ENCODE results near the gene FAF1. TPM values are rescaled to one million over a fixed set of nuclear protein-coding genes. Genes with fewer than 3 reads are reported as not detected.

FAF1 gene
- total and polyA plus RNA-seq, 9 of the 15 experiments (the other 6 are each of a cell fraction or from before 2014, with no cell fraction given): 48.7 to 225 (median 118) TPM

DNA sequence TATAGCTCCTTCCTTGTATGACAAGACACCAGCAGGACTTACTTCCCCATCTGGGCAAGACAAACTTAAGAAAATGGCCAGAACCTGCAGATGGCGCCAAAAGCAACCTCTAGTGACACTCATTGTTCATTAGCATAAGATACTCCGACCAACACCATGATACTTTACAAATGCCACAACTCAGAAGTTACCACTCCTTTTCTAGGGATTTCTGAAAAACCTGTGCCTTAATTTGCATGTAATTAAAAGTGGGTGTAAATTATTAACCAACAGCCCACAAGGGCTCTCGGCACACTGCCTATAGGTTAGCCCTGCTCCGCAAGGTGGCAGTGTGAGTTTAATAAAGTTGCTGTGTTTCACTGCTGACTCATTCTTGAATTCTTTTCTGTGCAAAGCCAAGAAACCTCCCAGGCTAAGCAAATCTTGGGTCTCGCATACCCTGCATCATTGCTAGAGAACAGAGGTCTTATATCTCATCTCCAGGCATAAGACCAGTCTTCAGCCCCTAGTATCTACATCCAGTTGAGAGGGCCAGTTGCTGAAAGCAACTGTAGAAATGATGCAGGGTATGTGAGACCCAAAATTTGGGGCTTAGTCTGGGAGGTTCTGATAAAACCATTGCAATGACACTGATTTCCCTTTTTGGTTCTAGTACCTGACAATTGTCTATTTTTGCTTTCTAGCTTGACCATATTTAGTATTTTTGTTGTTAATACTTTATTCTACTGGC is 86.4 kb downstream of the FAF1 start (continued):
- TF ChIP-seq, protein P1, sequence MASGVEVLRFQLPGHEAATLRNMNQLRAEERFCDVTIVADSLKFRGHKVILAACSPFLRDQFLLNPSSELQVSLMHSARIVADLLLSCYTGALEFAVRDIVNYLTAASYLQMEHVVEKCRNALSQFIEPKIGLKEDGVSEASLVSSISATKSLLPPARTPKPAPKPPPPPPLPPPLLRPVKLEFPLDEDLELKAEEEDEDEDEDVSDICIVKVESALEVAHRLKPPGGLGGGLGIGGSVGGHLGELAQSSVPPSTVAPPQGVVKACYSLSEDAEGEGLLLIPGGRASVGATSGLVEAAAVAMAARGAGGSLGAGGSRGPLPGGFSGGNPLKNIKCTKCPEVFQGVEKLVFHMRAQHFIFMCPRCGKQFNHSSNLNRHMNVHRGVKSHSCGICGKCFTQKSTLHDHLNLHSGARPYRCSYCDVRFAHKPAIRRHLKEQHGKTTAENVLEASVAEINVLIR (CRISPR knock-in tag; IDR thresholded peaks at IDR 0.05): no peak
- TF ChIP-seq ZFX (CRISPR knock-in tag; IDR thresholded peaks at IDR 0.05) (no peak), RFX1 (IDR thresholded peaks at IDR 0.05) (no peak), KLF1 (tag; IDR thresholded peaks at IDR 0.05) (no peak), L3MBTL2 (IDR thresholded peaks at IDR 0.05) (peak; percentile 55), ZNF644 (tag; IDR thresholded peaks at IDR 0.05; ENCODE audit: low read depth) (no peak), PML (IDR thresholded peaks at IDR 0.05; ENCODE audit: low read length) (no peak), HDAC3 (IDR thresholded peaks at IDR 0.05; ENCODE audit: borderline replicate concordance, partially characterized antibody) (peak; percentile 59), SIN3A (IDR thresholded peaks at IDR 0.05; ENCODE audit: borderline replicate concordance in 2 of 2, control insufficient read depth in 1 of 2, low read depth in 2 of 2, low read length in 2 of 2) (no peak), HNRNPLL (IDR thresholded peaks at IDR 0.05; ENCODE audit: low read depth, low read length, poor library complexity, severe bottlenecking) (no peak), SLC30A9 (CRISPR knock-in tag; IDR thresholded peaks at IDR 0.05) (no peak), YY1 (IDR thresholded peaks at IDR 0.05; ENCODE audit: borderline replicate concordance in 1 of 3, control insufficient read depth in 1 of 3, extremely low read depth in 1 of 3, insufficient read depth in 3 of 3, insufficient read length in 1 of 3, insufficient replicate concordance in 2 of 3, low read depth in 1 of 3, low read length in 2 of 3) (peak in 1 of 3 experiments; percentile 24), ZNF134 (CRISPR knock-in tag; conservative IDR thresholded peaks at IDR 0.05) (no peak), MCM2 (IDR thresholded peaks at IDR 0.05; ENCODE audit: low read depth) (no peak)
- TF ChIP-seq, protein P2, sequence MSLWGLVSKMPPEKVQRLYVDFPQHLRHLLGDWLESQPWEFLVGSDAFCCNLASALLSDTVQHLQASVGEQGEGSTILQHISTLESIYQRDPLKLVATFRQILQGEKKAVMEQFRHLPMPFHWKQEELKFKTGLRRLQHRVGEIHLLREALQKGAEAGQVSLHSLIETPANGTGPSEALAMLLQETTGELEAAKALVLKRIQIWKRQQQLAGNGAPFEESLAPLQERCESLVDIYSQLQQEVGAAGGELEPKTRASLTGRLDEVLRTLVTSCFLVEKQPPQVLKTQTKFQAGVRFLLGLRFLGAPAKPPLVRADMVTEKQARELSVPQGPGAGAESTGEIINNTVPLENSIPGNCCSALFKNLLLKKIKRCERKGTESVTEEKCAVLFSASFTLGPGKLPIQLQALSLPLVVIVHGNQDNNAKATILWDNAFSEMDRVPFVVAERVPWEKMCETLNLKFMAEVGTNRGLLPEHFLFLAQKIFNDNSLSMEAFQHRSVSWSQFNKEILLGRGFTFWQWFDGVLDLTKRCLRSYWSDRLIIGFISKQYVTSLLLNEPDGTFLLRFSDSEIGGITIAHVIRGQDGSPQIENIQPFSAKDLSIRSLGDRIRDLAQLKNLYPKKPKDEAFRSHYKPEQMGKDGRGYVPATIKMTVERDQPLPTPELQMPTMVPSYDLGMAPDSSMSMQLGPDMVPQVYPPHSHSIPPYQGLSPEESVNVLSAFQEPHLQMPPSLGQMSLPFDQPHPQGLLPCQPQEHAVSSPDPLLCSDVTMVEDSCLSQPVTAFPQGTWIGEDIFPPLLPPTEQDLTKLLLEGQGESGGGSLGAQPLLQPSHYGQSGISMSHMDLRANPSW (CRISPR knock-in tag; IDR thresholded peaks at IDR 0.05): no peak
- TF ChIP-seq, protein P3, sequence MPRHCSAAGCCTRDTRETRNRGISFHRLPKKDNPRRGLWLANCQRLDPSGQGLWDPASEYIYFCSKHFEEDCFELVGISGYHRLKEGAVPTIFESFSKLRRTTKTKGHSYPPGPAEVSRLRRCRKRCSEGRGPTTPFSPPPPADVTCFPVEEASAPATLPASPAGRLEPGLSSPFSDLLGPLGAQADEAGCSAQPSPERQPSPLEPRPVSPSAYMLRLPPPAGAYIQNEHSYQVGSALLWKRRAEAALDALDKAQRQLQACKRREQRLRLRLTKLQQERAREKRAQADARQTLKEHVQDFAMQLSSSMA (CRISPR knock-in tag; IDR thresholded peaks at IDR 0.05): no peak
- TF ChIP-seq, protein P4, sequence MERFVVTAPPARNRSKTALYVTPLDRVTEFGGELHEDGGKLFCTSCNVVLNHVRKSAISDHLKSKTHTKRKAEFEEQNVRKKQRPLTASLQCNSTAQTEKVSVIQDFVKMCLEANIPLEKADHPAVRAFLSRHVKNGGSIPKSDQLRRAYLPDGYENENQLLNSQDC (CRISPR knock-in tag; IDR thresholded peaks at IDR 0.05): no peak
- TF ChIP-seq, protein P5, sequence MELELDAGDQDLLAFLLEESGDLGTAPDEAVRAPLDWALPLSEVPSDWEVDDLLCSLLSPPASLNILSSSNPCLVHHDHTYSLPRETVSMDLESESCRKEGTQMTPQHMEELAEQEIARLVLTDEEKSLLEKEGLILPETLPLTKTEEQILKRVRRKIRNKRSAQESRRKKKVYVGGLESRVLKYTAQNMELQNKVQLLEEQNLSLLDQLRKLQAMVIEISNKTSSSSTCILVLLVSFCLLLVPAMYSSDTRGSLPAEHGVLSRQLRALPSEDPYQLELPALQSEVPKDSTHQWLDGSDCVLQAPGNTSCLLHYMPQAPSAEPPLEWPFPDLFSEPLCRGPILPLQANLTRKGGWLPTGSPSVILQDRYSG (tag; conservative IDR thresholded peaks at IDR 0.05; ENCODE audit: low read depth): no peak
- TF ChIP-seq, protein P6, sequence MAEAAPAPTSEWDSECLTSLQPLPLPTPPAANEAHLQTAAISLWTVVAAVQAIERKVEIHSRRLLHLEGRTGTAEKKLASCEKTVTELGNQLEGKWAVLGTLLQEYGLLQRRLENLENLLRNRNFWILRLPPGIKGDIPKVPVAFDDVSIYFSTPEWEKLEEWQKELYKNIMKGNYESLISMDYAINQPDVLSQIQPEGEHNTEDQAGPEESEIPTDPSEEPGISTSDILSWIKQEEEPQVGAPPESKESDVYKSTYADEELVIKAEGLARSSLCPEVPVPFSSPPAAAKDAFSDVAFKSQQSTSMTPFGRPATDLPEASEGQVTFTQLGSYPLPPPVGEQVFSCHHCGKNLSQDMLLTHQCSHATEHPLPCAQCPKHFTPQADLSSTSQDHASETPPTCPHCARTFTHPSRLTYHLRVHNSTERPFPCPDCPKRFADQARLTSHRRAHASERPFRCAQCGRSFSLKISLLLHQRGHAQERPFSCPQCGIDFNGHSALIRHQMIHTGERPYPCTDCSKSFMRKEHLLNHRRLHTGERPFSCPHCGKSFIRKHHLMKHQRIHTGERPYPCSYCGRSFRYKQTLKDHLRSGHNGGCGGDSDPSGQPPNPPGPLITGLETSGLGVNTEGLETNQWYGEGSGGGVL (CRISPR knock-in tag; IDR thresholded peaks at IDR 0.05): no peak

Data from K562 (cell line).